ENCODE results near the gene AUTS2.

GRCh38 chr7:70319057-70319456, 720.8 kb downstream of the AUTS2 start:
- TF ChIP-seq CTCF (IDR thresholded peaks at IDR 0.05) (no peak), POLR2A (IDR thresholded peaks at IDR 0.05) (no peak)
